Activated naive CD4-positive, alpha-beta T cell treated with anti-CD3 and anti-CD28 coated beads for 36 hours (primary cell): ENCODE measurements around the gene HTR2C. TPM values are rescaled to one million over a fixed set of nuclear protein-coding genes. Genes with fewer than 3 reads are reported as not detected.
"Not testable (repeated sequence)": the region's sequence is repeated elsewhere in the genome, so short reads cannot be mapped to it uniquely, and the experiment has no call there.

Source experiments
- CTCF ChIA-PET: fragments of 350-600 bp; sonication (Branson Sonifier 250); formaldehyde crosslinking; loops from one replicate; lab custom pipeline; 2021; ENCODE audit warnings: antibody characterized with exemption; lab: Charles Lee
- DNase-seq: peaks from one replicate; pipeline ENCODE4 v3.0.0-alpha.2; 2020
- H3K27ac Mint-ChIP-seq: one replicate; pipeline ENCODE4 v1.8.0; 2021; ENCODE audit warnings: mild to moderate bottlenecking, mixed read lengths
- H3K27me3 Mint-ChIP-seq: one replicate; pipeline ENCODE4 v1.8.0; 2021; ENCODE audit warnings: low read depth, mixed read lengths
- H3K36me3 Mint-ChIP-seq: one replicate; pipeline ENCODE4 v1.8.0; 2021; ENCODE audit warnings: low read depth, mixed read lengths
- H3K4me1 Mint-ChIP-seq: one replicate; pipeline ENCODE4 v1.8.0; 2021; ENCODE audit warnings: low read depth, mixed read lengths
- H3K4me3 Mint-ChIP-seq: one replicate; pipeline ENCODE4 v1.8.0; 2021; ENCODE audit warnings: mild to moderate bottlenecking, moderate library complexity, mixed read lengths
- H3K9me3 Mint-ChIP-seq: one replicate; pipeline ENCODE4 v1.8.0; 2021; ENCODE audit warnings: mixed read lengths
- intact Hi-C: fragments of 100-400 bp; cut with micrococcal nuclease; formaldehyde crosslinking; loops from one replicate; pipeline ENCODE4 v1.15.1; 2023
- total RNA-seq, 2 experiments: library from RNA; stranded (reverse); gene quantifications; one replicate each; pipeline ENCODE4 v1.2.3, GENCODE V29; 2021

The HTR2C gene
- not detected for total RNA-seq

DNA sequence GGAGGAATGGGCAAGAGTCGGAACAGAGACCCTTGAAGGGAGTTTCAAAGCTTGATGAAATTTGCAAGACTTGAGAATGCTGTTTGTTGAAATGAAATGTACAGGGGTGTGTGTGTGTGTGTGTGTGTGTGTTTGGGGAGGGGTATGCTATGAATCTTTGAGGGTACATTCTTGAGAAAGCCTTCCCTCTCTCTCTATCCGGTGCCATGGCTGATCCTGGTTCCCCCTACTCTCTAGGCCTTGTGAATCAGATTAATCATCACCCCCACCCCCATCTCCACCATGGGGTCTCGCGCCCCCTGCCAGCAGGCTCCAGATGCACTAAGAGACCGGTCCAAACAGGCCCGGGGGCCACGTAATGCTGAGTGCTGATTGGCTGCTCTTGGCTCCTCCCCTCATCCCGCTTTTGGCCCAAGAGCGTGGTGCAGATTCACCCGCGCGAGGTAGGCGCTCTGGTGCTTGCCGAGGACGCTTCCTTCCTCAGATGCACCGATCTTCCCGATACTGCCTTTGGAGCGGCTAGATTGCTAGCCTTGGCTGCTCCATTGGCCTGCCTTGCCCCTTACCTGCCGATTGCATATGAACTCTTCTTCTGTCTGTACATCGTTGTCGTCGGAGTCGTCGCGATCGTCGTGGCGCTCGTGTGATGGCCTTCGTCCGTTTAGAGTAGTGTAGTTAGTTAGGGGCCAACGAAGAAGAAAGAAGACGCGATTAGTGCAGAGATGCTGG is at the start of gene HTR2C:
Gene HTR2C, plus strand, starts transcription at position 441 of the 729 bp plus-strand sequence. CDS start 142,851 bp downstream, outside the sequence.
- Mint-ChIP-seq H3K4me3 (no peak within 1 kb of the TSS), H3K36me3 (peaks cover 2% of the 10 kb centered on the region), H3K9me3 (peaks cover 4% of the 10 kb centered on the region), H3K27me3 (peaks cover 37% of the 10 kb centered on the region), H3K4me1 (peaks cover 2% of the 10 kb centered on the region), H3K27ac (no peak within 1 kb of the TSS)
- intact Hi-C loops: no loop called here
- CTCF ChIA-PET: no interaction called here
- DNase-seq: no peak

DNA sequence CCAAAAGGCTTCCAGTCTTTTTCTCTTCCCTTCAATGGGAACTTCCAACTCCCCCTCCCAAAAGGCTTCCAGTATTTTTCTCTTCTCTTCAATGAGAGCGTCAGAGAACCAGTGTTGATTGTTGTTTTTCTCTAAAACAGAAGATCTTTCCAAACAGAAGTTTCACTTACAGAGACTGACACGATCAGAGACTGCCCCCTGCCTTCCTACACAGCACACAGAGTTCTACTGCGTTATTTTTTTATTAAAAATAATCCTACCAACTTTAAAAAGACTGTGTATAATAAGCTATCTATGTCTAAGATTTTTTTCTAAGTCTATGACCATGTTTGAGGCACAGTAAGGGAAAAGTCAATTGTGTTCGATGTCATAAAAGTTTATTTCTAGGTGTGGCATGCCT is 3.5 kb upstream of the HTR2C start:
- Mint-ChIP-seq H3K9me3 (peaks cover 3% of the 10 kb centered on the region), H3K27me3 (peaks cover 28% of the 10 kb centered on the region), H3K27ac (no peak overlapping the region), H3K4me1 (peaks cover 2% of the 10 kb centered on the region), H3K4me3 (no peak overlapping the region), H3K36me3 (peaks cover 2% of the 10 kb centered on the region)
- intact Hi-C loops: no loop called here
- DNase-seq: no peak
- CTCF ChIA-PET: no interaction called here

DNA sequence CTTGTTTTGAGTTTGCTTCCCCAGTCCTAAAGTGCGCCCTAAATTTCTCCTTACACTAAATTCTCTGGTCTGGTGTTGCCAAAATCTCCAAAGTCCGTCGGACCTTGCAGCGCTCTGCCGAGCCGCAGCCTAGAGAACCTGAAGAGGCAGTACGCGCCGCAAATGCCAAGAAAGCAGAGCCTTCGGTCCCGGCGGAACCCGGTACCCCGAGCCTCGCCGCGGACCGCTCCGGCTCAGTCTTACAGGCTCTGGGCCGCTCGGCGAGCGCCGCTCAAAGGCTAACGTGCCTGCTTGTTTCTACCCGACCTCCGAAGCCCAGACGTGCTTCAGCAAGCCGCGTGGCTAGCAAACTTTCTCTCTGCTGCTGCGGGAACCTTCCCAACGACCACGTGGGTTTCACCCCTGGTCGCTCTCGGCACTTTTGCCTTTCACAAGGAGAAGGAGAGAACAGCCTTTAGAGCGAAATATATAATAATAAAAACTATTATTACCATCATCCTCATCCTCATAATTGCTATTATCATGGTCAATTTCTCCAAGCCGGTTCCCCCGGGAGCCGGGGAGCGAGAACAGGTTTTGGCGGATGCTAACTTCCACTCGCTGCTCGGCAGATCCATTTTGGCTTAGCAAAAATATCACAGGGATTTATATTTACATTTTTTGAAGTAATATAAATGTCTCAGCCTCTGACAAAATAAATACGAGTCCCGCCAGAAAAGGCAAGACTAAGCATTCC is 2.2 kb upstream of the HTR2C start:
- intact Hi-C loops: no loop called here
- CTCF ChIA-PET: no interaction called here
- peaks cover 37% of the 10 kb centered on the region for H3K27me3 Mint-ChIP-seq
- peaks cover 2% of the 10 kb centered on the region for H3K4me1 Mint-ChIP-seq
- H3K36me3 Mint-ChIP-seq: peaks cover 2% of the 10 kb centered on the region
- no peak overlapping the region for H3K4me3 Mint-ChIP-seq
- peaks cover 3% of the 10 kb centered on the region for H3K9me3 Mint-ChIP-seq
- no peak for DNase-seq
- H3K27ac Mint-ChIP-seq: no peak overlapping the region

DNA sequence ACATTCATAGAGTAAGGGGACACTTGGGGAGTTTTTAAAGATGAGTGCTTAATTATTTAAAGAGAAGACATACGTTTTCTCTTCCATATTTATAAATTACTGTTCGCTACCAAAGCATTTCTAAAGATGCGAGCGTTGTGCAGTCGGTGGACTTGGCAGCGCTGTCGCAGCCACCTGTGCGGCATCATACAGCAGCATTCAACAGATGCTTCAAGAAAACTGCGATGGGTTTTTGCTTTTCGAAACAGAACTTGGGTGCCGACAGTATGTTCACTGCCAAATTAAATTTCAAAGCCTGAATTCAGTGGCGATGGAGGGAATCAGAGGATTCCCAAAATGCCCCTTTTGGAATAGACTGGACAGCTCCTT is 1.6 kb upstream of the HTR2C start:
- Mint-ChIP-seq H3K27me3 (peaks cover 37% of the 10 kb centered on the region), H3K4me3 (no peak overlapping the region), H3K4me1 (peaks cover 2% of the 10 kb centered on the region), H3K36me3 (peaks cover 2% of the 10 kb centered on the region), H3K27ac (no peak overlapping the region), H3K9me3 (peaks cover 3% of the 10 kb centered on the region)
- intact Hi-C loops: no loop called here
- CTCF ChIA-PET: no interaction called here
- no peak for DNase-seq

DNA sequence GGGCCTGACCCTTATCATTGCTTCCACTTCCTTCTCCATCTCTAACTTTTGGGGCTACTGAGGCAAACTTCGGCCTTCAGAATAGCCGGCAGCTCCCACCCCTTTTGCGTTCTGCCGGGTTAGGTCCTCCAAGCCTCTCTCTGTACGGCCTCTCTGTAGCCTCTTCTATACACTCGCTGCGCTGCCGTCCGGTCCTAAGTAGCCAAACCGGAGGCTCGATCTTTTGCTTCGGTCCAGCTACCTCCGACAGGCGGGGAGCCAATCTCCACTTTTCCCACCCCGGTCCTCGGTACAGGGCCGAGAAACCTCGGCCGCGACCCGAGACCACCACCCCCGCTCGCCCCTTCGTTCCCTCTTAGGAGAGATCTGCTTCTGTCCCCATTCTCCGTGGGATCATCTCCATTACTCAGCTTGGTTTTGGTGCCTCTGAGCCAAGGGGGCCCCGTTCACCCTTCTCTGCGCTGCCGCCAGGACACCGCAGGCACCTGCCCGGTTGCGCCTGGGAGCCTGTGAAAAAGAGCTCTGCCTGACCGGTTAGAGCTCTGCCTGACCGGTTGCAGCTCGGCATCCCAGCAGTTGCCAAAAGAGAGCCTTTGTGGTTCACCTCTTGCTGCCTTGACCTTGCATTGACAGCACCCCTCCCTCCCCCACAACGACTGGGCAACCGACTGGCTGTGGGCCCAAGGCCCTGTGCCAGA is 1.0 kb upstream of the HTR2C start:
- Mint-ChIP-seq H3K4me3 (no peak overlapping the region), H3K9me3 (peaks cover 4% of the 10 kb centered on the region), H3K27ac (no peak overlapping the region), H3K27me3 (peaks cover 37% of the 10 kb centered on the region), H3K4me1 (peaks cover 2% of the 10 kb centered on the region), H3K36me3 (peaks cover 2% of the 10 kb centered on the region)
- intact Hi-C loops: no loop called here
- CTCF ChIA-PET: no interaction called here
- DNase-seq: no peak

DNA sequence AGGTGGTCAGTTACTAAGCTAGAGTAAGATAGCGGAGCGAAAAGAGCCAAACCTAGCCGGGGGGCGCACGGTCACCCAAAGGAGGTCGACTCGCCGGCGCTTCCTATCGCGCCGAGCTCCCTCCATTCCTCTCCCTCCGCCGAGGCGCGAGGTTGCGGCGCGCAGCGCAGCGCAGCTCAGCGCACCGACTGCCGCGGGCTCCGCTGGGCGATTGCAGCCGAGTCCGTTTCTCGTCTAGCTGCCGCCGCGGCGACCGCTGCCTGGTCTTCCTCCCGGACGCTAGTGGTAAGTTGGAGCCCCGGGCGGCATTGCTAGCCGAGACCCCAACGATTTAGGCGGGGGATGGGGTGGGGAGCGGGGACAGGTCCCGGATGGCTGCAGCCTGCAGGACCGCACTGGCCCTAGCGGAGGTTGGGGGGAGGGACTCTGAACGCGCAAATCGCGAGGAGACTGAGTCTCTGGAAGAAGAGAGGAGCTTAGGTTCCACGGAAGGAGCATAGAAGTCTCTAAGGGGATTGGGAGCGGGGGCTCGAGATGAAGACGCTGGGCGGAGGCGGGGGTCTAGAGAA is 573 bp downstream of the HTR2C start:
- Mint-ChIP-seq H3K27ac (no peak overlapping the region), H3K4me1 (peaks cover 2% of the 10 kb centered on the region), H3K36me3 (peaks cover 2% of the 10 kb centered on the region), H3K27me3 (peaks cover 37% of the 10 kb centered on the region), H3K4me3 (no peak overlapping the region), H3K9me3 (peaks cover 4% of the 10 kb centered on the region)
- CTCF ChIA-PET: no interaction called here
- intact Hi-C loops: no loop called here
- DNase-seq: no peak

DNA sequence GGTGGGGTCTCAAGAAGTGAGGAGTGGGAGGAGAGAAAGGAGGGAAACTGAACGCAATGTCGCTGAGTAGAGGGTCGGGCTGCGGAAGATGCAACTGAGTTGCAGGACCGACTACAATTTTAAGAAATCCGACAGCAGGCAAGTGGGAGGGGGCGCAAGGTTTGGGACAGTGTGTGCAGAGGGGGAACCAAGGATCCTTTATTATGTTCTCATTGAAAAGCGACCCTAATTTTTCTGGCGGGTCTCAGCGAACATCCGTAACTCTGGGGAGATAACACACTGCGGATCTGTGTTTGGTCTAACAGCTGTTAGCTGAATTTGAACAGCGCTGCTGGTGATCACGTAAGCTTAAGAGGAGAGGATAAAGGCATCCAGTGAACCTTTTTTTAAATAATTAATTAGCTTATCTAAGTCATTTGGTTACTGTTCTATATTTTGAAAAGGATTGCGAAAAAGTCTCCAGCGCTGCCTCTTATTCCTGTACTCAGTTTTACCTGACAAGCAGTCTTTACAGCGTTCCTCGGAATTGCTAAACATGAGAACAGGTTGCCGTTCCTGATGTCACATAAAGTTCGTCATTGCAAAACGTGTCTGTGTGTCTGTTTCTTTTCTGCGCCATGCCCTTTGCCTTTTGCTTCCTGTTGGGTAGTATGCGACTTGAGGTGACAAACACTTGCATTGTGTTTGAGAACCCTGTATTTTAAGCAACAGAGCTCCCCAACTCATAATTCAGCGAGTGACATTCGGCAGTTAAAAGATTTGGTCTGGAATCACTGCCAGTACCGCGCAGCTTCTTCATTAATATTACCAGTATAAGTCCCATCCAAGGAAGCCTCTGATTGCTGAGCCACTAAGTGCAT is 1.3 kb downstream of the HTR2C start:
- peaks cover 2% of the 10 kb centered on the region for H3K36me3 Mint-ChIP-seq
- no peak overlapping the region for H3K27ac Mint-ChIP-seq
- peaks cover 2% of the 10 kb centered on the region for H3K4me1 Mint-ChIP-seq
- peaks cover 4% of the 10 kb centered on the region for H3K9me3 Mint-ChIP-seq
- no peak for DNase-seq
- intact Hi-C loops: no loop called here
- no peak overlapping the region for H3K4me3 Mint-ChIP-seq
- CTCF ChIA-PET: interaction anchor here (0.6 kb wide), 1 partner anchor 984 kb away, joined by 6 read pairs; no protein-coding TSS in a partner anchor
- peaks cover 37% of the 10 kb centered on the region for H3K27me3 Mint-ChIP-seq

DNA sequence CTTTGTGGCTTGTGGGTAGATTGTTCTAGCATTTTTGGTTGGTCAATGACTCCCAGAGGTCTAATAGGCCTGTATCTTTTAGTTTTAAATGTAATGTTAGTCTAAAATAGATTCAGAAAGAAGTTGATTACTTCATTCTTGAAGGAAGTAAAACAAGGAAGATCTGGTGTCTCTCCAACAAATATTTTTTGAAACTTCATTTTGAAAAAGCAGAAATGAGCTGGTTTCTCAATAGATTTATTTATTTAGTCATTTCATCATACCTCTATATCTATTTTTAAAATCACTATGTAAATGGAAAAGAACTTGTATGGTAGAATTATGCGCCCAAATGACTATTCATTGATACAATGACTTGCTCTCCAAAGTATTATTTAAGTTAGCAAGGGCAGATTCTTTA is 7.2 kb downstream of the HTR2C start:
- peaks cover 1% of the 10 kb centered on the region for H3K9me3 Mint-ChIP-seq
- peaks cover 3% of the 10 kb centered on the region for H3K27me3 Mint-ChIP-seq
- H3K36me3 Mint-ChIP-seq: no peaks in the 10 kb centered on the region
- CTCF ChIA-PET: no interaction called here
- no peak for DNase-seq
- H3K4me1 Mint-ChIP-seq: no peaks in the 10 kb centered on the region
- no peak overlapping the region for H3K27ac Mint-ChIP-seq
- no peak overlapping the region for H3K4me3 Mint-ChIP-seq
- intact Hi-C loops: no loop called here

DNA sequence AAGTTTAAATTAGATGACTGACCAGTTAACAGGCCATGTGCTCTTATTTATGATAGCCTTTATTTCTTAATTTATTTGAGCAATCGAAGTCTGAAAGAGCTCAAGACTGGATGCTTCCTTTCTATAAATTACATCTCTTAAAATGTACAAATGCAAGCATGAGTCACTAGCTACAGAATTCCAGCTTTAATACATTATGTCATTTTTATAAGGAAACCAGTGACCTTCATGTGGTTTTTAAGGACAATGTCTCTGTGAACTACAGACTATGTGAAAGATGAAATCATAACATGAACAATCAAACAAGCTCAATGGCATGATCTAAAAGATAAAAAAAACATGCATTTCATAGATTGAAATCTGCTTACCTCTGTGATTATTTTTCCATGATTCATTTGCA is 15.4 kb downstream of the HTR2C start:
- intact Hi-C loops: no loop called here
- Mint-ChIP-seq H3K36me3 (no peaks in the 10 kb centered on the region), H3K9me3 (no peaks in the 10 kb centered on the region), H3K27me3 (no peaks in the 10 kb centered on the region), H3K4me3 (no peak overlapping the region), H3K4me1 (no peaks in the 10 kb centered on the region), H3K27ac (no peak overlapping the region)
- DNase-seq: no peak
- CTCF ChIA-PET: no interaction called here

DNA sequence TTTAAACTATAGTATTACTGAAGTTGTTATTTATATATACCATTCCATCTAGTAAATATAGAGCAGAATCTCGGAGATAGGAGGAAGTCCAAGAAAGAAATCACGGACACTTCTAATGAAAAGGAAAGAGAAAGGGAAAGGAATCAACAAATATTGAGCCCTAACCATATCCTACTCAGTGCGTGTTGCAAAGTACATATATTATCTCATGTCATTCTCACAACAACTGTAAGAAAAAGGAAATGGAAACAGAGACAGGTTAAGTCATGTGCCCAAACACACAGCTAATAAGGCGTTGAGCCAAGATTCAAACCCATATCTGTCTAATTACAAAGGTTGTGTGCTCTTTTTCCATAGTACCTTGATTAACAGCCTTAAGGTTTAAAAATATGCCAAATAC is 16.0 kb downstream of the HTR2C start:
- Mint-ChIP-seq H3K27me3 (no peaks in the 10 kb centered on the region), H3K9me3 (no peaks in the 10 kb centered on the region), H3K27ac (no peak overlapping the region), H3K36me3 (no peaks in the 10 kb centered on the region), H3K4me1 (no peaks in the 10 kb centered on the region), H3K4me3 (no peak overlapping the region)
- CTCF ChIA-PET: no interaction called here
- intact Hi-C loops: no loop called here
- no peak for DNase-seq

DNA sequence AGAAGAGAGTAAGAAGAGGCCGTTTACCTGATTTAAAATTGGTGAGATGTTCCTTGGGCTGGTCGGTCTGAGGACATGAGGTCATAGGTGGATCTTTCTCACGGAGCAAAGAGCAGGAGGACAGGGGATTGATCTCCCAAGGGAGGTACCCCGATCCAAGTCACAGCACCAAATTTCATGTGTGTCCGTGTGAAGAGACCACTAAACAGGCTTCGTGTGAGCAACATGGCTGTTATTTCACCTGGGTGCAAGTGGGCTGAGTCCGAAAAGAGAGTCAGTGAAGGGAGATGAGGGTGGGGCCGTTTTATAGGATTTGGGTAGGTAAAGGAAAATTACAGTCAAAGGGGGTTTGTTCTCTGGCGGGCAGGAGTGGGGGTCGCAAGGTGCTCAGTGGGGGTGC is 22.7 kb downstream of the HTR2C start:
- H3K27me3 Mint-ChIP-seq, CTCF ChIA-PET, H3K9me3 Mint-ChIP-seq, H3K4me3 Mint-ChIP-seq, H3K36me3 Mint-ChIP-seq, H3K4me1 Mint-ChIP-seq, intact Hi-C loops, H3K27ac Mint-ChIP-seq, DNase-seq: not testable (repeated sequence)
